ENCODE results near the gene MAPKAP1.

Gene MAPKAP1

DNA sequence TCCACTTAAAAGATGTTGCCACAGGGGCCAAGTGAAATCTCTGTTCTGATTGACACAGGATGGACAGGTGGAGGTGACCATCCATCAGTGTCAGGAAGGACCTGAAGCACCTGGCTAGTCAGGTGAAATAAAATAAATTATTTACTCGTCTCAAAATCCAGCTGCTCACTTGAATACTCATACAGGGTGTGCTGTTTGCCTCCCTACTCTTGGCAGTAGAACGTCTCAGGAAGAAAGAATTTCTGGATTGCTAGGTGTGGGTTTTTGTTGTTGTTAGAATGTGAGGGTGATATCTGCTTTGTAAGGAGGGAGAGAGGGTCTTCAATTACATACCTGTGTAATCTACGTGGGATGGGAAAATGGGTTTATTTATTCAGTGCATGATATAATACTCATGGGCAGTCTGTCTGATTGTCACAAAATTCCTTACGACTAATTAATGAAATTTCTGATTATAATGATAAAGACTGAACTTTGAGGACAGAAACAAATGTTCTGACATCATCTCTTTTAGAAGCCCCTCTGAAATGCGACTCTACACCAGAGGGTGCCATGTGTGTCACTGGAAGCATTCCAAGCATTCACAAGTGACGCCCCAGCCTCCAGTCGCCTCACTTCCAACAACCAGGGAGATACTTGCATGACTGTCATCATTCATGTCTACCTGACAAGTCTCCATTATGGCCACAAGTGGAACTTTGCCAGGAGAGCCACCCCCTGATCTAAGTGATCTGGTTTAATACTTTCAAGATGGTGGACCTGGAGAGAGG lies 227.0 kb downstream of the MAPKAP1 start:
- ATAC-seq (ENCODE audit: insufficient read depth, low read depth) (no peak), DNase-seq (no peak)
- H3K4me2 ChIP-seq (ENCODE audit: insufficient read depth, low read length): no peak overlapping the region
- H3K4me3 ChIP-seq (ENCODE audit: low read depth in 1 of 2, low read length in 2 of 2): no peak overlapping the region
- no peak overlapping the region for H3K9ac ChIP-seq (ENCODE audit: low read depth, low read length)
- H3K27ac ChIP-seq (ENCODE audit: low read length): no peak overlapping the region
- H2AFZ ChIP-seq (ENCODE audit: low read depth, low read length): no peak overlapping the region
- no peaks in the 10 kb centered on the region for H4K20me1 ChIP-seq (ENCODE audit: insufficient read depth, low read length)
- TF ChIP-seq EZH2 (IDR thresholded peaks at IDR 0.05; ENCODE audit: borderline replicate concordance, low read depth, low read length, severe bottlenecking): no peak
- TF ChIP-seq, protein P1, sequence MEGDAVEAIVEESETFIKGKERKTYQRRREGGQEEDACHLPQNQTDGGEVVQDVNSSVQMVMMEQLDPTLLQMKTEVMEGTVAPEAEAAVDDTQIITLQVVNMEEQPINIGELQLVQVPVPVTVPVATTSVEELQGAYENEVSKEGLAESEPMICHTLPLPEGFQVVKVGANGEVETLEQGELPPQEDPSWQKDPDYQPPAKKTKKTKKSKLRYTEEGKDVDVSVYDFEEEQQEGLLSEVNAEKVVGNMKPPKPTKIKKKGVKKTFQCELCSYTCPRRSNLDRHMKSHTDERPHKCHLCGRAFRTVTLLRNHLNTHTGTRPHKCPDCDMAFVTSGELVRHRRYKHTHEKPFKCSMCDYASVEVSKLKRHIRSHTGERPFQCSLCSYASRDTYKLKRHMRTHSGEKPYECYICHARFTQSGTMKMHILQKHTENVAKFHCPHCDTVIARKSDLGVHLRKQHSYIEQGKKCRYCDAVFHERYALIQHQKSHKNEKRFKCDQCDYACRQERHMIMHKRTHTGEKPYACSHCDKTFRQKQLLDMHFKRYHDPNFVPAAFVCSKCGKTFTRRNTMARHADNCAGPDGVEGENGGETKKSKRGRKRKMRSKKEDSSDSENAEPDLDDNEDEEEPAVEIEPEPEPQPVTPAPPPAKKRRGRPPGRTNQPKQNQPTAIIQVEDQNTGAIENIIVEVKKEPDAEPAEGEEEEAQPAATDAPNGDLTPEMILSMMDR (IDR thresholded peaks at IDR 0.05; ENCODE audit: borderline replicate concordance, extremely low read depth, low read length, poor library complexity, severe bottlenecking): no peak
- H3K79me2 ChIP-seq (ENCODE audit: insufficient read depth, low read length): no peaks in the 10 kb centered on the region
- no peaks in the 10 kb centered on the region for H3K27me3 ChIP-seq (ENCODE audit: insufficient read depth, low read length, poor library complexity)
- no peaks in the 10 kb centered on the region for H3K4me1 ChIP-seq (ENCODE audit: insufficient read depth, low read length)
- H3K9me3 ChIP-seq (ENCODE audit: insufficient read depth, low read length, severe bottlenecking): no peaks in the 10 kb centered on the region
- H3K36me3 ChIP-seq (ENCODE audit: insufficient read depth, low read length): peaks cover 41% of the 10 kb centered on the region

DNA sequence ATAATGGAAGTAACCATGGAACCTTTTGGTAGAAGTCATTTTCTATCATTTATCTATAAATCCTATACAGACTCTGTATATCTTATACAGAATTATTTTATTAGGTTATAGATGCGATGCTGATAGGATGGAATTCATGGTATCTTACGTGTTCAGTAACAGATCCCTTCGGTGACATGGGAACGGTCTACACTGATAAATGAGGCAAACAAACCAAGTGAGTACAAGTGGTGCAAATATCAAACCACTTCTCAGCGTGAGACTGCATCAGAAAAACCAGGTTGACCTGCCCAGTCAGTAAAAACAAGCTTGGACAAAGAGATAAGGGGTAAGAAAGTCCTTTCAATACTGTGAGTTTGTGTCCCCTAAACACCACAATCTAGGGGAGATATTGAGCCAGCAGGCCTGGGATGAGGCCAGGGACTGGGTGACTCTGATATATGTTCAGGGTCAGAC lies 229.9 kb downstream of the MAPKAP1 start:
- no peaks in the 10 kb centered on the region for H3K4me1 ChIP-seq (ENCODE audit: insufficient read depth, low read length)
- ATAC-seq (ENCODE audit: insufficient read depth, low read depth): no peak
- TF ChIP-seq, protein P1 (IDR thresholded peaks at IDR 0.05; ENCODE audit: borderline replicate concordance, extremely low read depth, low read length, poor library complexity, severe bottlenecking): no peak
- no peak for TF ChIP-seq EZH2 (IDR thresholded peaks at IDR 0.05; ENCODE audit: borderline replicate concordance, low read depth, low read length, severe bottlenecking)
- H3K9me3 ChIP-seq (ENCODE audit: insufficient read depth, low read length, severe bottlenecking): no peaks in the 10 kb centered on the region
- no peaks in the 10 kb centered on the region for H3K27me3 ChIP-seq (ENCODE audit: insufficient read depth, low read length, poor library complexity)
- H2AFZ ChIP-seq (ENCODE audit: low read depth, low read length): no peak overlapping the region
- no peak overlapping the region for H3K4me2 ChIP-seq (ENCODE audit: insufficient read depth, low read length)
- DNase-seq: no peak
- no peaks in the 10 kb centered on the region for H4K20me1 ChIP-seq (ENCODE audit: insufficient read depth, low read length)
- H3K9ac ChIP-seq (ENCODE audit: low read depth, low read length): no peak overlapping the region
- H3K36me3 ChIP-seq (ENCODE audit: insufficient read depth, low read length): peaks cover 37% of the 10 kb centered on the region
- H3K79me2 ChIP-seq (ENCODE audit: insufficient read depth, low read length): no peaks in the 10 kb centered on the region
- no peak overlapping the region for H3K4me3 ChIP-seq (ENCODE audit: low read depth in 1 of 2, low read length in 2 of 2)
- H3K27ac ChIP-seq (ENCODE audit: low read length): no peak overlapping the region

GRCh38 chr9:125476645-125477044 lies 230.4 kb downstream of the MAPKAP1 start:
- H3K9ac ChIP-seq (ENCODE audit: low read depth, low read length): no peak overlapping the region
- H2AFZ ChIP-seq (ENCODE audit: low read depth, low read length): no peak overlapping the region
- no peaks in the 10 kb centered on the region for H3K9me3 ChIP-seq (ENCODE audit: insufficient read depth, low read length, severe bottlenecking)
- H3K4me3 ChIP-seq (ENCODE audit: low read depth in 1 of 2, low read length in 2 of 2): no peak overlapping the region
- no peak for TF ChIP-seq EZH2 (IDR thresholded peaks at IDR 0.05; ENCODE audit: borderline replicate concordance, low read depth, low read length, severe bottlenecking)
- TF ChIP-seq, protein P1 (IDR thresholded peaks at IDR 0.05; ENCODE audit: borderline replicate concordance, extremely low read depth, low read length, poor library complexity, severe bottlenecking): no peak
- H3K79me2 ChIP-seq (ENCODE audit: insufficient read depth, low read length): no peaks in the 10 kb centered on the region
- H3K4me2 ChIP-seq (ENCODE audit: insufficient read depth, low read length): no peak overlapping the region
- no peak for DNase-seq
- H3K27ac ChIP-seq (ENCODE audit: low read length): no peak overlapping the region
- H4K20me1 ChIP-seq (ENCODE audit: insufficient read depth, low read length): no peaks in the 10 kb centered on the region
- H3K4me1 ChIP-seq (ENCODE audit: insufficient read depth, low read length): no peaks in the 10 kb centered on the region
- ATAC-seq (ENCODE audit: insufficient read depth, low read depth): no peak
- H3K27me3 ChIP-seq (ENCODE audit: insufficient read depth, low read length, poor library complexity): no peaks in the 10 kb centered on the region
- peaks cover 36% of the 10 kb centered on the region for H3K36me3 ChIP-seq (ENCODE audit: insufficient read depth, low read length)

Measured in DND-41 (cell line).